HG03097 (cell line): ENCODE data around the gene FAF1.
"Not testable (repeated sequence)": the region's sequence is repeated elsewhere in the genome, so short reads cannot be mapped to it uniquely, and the experiment has no call there.

Source experiments
- ATAC-seq: cut with Tn5 transposase; IDR thresholded peaks from one replicate; pipeline ENCODE4 v1.9.1; 2021; ENCODE audit not compliant: unreplicated experiment, low FRiP score

Gene FAF1

GRCh38 chr1:50859657-50860056 lies 100.4 kb downstream of the FAF1 start:
- no peak for ATAC-seq

DNA sequence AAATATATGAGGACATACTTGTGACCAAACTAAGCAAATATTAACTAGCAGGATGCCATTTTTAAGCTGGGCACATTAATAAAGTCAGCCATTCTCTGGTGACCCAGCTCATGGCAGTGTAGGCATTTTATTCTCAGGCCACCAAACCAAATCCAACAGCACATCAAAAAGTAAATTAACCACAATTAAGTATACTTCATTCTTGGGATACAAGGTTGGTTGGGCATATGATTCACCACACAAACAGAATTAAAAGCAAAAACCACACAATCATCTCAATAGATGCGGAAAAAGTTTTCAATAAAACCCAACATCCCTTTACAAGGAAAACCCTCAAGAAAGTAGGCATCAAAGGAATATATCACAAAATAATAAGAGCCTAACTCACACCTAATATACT lies 101.3 kb downstream of the FAF1 start:
- no peak for ATAC-seq

DNA sequence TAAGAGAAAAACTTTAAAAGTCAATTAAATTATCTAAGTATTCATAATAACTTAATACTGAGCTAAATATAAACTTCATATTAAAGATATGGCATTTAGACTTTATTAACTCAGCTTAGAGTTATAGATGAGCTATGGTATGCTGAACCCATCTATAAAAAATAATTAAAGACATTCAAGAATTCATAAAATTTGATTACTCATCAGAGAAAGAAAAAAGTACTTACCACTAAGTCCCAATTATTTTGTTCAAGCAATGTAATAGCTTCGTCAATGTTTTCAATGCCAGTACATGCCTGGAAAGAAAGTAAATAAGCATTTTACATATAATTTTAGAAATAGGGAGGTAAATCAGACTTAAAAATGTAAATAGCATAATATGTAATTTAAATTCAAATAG lies 102.4 kb downstream of the FAF1 start:
- no peak for ATAC-seq

- no peak for ATAC-seq
These were observed 106.7 kb downstream of the FAF1 start for GRCh38 chr1:50853325-50853724.

- no peak for ATAC-seq
These were observed 107.2 kb downstream of the FAF1 start for GRCh38 chr1:50852889-50853288.

DNA sequence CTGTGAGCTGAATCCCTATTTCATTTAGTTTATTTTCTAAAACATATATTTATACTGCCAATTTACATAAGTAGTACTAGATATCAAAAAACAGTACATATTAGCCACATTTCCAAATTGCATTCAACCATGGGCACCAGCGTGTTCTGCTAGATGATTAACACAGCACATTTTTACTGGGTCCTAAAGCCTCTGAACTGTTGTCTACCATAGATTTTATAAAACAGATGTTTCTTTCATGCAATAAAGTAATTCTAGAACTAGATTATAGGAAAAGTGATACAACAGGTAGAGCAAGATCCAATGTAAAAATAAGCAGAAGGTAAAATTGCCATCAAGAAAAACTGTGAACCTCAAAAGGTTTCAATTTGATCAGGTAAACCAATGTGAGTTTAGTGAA lies 108.6 kb downstream of the FAF1 start:
- no peak for ATAC-seq

DNA sequence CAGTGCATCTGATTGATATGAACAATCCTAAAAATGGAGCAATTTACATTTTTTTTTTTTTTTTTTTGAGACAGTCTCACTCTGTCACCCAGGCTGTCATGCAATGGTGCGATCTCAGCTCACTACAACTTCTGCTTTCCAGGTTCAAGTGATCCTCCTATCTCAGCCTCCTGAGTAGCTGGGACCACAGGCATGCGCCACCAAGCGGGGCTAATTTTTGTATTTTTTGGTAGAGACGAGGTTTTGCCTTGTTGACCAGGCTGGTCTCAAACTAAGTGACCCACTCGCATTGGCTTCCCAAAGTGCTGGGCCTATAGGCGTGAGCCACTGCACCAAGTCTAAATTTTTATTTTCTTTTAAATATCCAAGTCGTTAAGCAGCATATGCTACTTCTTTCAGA lies 109.0 kb downstream of the FAF1 start:
- no peak for ATAC-seq

GRCh38 chr1:50847303-50847702 lies 112.8 kb downstream of the FAF1 start:
- ATAC-seq: no peak

DNA sequence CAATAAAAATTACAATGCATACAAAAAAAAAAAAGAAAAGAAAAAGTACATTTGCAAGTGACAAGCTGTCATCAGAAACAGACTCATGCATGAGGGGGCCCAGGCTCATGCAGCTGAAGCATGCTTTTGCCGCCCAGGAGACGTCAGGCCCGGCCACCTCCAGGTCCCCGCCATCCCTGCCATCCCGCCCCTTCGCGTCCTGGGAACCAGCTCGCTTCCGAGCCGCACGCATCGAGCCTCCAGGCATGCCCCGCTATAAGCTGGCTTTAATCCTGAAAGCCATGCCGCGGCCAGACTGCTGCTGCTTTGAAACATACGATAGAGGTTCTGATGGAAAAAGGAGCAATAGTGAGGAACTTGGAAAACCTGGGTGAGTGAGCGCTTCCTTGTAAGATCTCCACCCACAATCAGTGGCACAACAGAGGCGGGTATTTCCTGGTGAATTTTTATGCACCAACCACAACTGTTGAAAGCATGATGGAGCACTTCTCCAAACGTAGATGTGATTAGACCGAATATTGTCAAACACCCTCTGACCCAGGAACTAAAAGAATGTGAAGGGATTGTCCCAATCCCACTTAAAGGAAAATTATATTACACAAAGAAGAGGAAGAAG lies 113.7 kb downstream of the FAF1 start:
- no peak for ATAC-seq

- no peak for ATAC-seq
These were observed 118.2 kb downstream of the FAF1 start for GRCh38 chr1:50841791-50842387.

- no peak for ATAC-seq
These were observed 124.0 kb downstream of the FAF1 start for GRCh38 chr1:50836117-50836516.

- no peak for ATAC-seq
These were observed 126.9 kb downstream of the FAF1 start for GRCh38 chr1:50833216-50833615.

GRCh38 chr1:50832167-50832566 lies 127.9 kb downstream of the FAF1 start:
- no peak for ATAC-seq

DNA sequence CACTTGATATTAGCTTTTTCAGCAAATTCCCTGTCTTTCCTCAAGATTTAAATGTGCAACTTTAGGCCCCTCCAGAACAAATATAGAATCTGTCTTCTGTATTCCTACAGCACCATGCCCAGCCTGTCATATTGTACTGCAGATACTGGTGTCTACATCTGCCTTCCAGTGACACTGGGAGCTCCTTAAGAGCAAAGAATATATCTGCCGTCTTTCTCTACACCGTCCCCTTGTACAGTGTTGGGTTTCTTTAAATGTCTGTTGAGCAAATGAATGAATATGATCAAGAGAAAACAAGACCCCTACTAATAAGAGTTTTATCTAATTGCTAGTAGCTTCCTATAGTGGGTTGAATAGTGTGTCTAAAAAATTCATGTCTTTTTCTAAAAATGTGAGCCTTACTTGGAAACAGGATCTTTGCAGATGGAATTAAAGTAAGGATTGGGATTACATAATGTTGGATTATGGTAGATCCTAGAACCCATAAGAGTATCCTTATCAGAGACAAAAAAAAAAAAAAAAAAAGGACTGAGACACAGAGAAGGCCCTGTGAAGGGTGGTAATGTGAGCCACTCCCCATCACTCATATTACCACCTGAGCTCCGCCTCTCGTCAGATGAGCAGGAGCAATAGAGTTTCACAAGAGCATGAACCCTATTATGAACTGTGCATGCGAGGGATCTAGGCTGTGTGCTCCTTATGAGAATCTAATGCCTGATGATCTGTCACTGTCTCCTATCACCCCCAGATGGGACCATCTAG lies 128.6 kb downstream of the FAF1 start:
- ATAC-seq: no peak

GRCh38 chr1:50830621-50831020 lies 129.4 kb downstream of the FAF1 start:
- no peak for ATAC-seq

- ATAC-seq: no peak
These were observed 130.8 kb downstream of the FAF1 start for GRCh38 chr1:50829014-50829958.

DNA sequence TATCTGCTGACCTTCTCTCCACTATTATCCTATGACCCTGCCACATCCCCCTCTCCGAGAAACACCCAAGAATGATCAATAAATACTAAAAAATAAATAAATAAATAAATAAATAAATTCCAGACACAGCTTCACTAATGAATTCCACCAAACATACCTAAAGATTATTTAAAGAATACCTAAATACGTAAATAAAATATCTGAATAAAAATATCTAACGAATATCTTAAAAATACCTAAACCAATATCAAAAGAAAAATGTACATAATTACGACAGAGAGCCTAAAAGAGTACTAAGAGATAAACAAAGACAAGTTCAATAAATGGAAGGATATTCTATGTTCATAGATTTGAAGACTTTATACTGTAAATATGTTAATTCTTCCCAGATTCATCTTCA lies 132.5 kb downstream of the FAF1 start:
- ATAC-seq: no peak

DNA sequence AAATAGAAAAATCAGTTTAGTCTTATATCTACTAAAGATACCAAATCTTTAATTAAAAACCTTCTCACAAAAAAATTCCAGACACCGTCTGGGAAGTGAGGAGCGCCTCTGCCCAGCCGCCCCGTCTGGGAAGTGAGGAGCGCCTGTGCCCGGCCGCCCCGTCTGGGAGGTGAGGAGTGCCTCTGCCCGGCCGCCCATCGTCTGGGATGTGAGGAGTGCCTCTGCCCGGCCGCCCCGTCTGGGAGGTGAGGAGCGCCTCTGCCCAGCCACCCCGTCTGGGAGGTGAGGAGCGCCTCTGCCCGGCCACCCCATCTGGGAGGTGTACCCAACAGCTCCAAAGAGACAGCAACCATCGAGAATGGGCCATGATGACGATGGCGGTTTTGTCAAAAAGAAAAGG lies 133.3 kb downstream of the FAF1 start:
- ATAC-seq: not testable (repeated sequence)

DNA sequence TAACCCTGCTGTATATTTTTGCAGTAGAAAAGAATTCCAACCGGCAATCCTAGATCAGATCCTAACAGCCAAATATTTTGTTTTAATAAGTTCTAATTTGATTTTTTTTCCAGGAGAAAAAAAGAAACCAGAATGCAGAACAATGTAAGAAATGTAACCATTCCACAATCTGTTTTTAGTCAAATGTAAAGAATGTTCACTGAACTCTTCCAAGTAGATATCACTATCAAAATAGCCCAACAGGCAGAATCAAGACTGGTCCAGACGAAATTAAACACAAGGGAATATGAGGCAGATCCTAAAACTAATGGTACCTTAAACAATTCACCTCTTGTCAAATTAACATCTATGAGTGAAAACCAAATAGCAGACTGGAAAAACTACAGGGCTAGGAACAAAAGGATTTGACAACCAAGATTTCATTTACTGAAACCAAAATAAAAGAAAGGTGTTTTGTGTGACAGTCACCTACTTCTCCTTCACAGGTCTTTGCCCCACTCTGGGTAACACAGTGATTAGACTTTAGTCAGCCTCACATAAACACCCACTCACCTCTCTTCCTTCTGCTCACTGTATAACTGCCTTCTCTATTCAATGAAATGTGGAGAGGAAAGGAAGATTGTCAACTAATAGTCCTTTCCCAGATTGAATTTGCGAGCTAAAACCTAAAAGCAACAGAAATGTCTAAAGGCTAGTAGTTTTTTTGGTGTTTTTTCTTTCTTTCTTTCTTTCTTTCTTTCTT lies 137.9 kb downstream of the FAF1 start:
- no peak for ATAC-seq

GRCh38 chr1:50820545-50820944 lies 139.5 kb downstream of the FAF1 start:
- ATAC-seq: no peak
